ENCODE data around the gene KIZ. TPM values are rescaled to one million over a fixed set of nuclear protein-coding genes. Genes with fewer than 3 reads are reported as not detected.

KIZ gene
- total and polyA plus RNA-seq, 2 of the 4 experiments (the other 2 are of a cell fraction) = 9.9 to 14.0 TPM

DNA sequence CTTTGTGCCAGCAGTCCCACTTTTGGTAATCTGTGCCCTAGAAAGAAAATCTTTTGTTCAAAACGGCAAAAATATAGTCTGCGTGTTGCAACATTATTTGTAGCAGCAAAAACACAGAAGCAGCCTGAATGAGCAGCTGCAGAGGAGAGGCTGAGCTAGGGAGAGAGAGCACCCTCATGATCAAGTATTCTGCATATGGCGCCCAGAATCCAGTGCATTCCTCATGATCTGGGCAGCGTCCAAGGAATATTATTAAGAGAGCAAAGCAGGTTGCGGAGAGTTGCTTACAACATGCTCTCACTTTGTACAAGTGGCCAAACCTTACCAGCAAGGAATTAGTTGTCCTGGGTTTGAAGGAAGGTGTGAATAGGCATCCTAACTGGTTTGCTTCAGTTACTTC lies 25.9 kb downstream of the KIZ start:
- ChIA-PET POLR2A (ENCODE audit: unreplicated experiment) (no interaction called here), CTCF (no interaction called here)
- TF ChIP-seq FOS (IDR thresholded peaks at IDR 0.05; ENCODE audit: low read depth, low read length) = no peak
- no peak for TF ChIP-seq POLR2A (IDR thresholded peaks at IDR 0.05; ENCODE audit: low read depth, low read length)
- TF ChIP-seq, protein P1, sequence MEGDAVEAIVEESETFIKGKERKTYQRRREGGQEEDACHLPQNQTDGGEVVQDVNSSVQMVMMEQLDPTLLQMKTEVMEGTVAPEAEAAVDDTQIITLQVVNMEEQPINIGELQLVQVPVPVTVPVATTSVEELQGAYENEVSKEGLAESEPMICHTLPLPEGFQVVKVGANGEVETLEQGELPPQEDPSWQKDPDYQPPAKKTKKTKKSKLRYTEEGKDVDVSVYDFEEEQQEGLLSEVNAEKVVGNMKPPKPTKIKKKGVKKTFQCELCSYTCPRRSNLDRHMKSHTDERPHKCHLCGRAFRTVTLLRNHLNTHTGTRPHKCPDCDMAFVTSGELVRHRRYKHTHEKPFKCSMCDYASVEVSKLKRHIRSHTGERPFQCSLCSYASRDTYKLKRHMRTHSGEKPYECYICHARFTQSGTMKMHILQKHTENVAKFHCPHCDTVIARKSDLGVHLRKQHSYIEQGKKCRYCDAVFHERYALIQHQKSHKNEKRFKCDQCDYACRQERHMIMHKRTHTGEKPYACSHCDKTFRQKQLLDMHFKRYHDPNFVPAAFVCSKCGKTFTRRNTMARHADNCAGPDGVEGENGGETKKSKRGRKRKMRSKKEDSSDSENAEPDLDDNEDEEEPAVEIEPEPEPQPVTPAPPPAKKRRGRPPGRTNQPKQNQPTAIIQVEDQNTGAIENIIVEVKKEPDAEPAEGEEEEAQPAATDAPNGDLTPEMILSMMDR (conservative IDR thresholded peaks at IDR 0.05; ENCODE audit: low read depth, low read length) = no peak
- no peak for TF ChIP-seq RAD21 (IDR thresholded peaks at IDR 0.05; ENCODE audit: low read length)
- TF ChIP-seq MAZ (IDR thresholded peaks at IDR 0.05; ENCODE audit: borderline replicate concordance, low read depth, low read length) = no peak
- no peak for TF ChIP-seq CEBPB (IDR thresholded peaks at IDR 0.05; ENCODE audit: low read depth, low read length)
- TF ChIP-seq, protein P2, sequence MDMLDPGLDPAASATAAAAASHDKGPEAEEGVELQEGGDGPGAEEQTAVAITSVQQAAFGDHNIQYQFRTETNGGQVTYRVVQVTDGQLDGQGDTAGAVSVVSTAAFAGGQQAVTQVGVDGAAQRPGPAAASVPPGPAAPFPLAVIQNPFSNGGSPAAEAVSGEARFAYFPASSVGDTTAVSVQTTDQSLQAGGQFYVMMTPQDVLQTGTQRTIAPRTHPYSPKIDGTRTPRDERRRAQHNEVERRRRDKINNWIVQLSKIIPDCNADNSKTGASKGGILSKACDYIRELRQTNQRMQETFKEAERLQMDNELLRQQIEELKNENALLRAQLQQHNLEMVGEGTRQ (IDR thresholded peaks at IDR 0.05; ENCODE audit: low read depth, low read length) = no peak
- TF ChIP-seq MXI1 (IDR thresholded peaks at IDR 0.05; ENCODE audit: borderline replicate concordance, low read depth, low read length) = no peak
- TF ChIP-seq BHLHE40 (IDR thresholded peaks at IDR 0.05; ENCODE audit: low read depth, low read length) = no peak
- TF ChIP-seq SMC3 (IDR thresholded peaks at IDR 0.05; ENCODE audit: low read depth, low read length) = no peak
- TF ChIP-seq NFE2L2 (IDR thresholded peaks at IDR 0.05; ENCODE audit: low read depth, low read length) = no peak
- TF ChIP-seq MAFK (IDR thresholded peaks at IDR 0.05; ENCODE audit: low read depth, low read length) = no peak
- no peak for TF ChIP-seq RFX5 (IDR thresholded peaks at IDR 0.05; ENCODE audit: low read depth, low read length)
- TF ChIP-seq RCOR1 (IDR thresholded peaks at IDR 0.05; ENCODE audit: insufficient replicate concordance, low read length) = no peak
- TF ChIP-seq, protein P3, sequence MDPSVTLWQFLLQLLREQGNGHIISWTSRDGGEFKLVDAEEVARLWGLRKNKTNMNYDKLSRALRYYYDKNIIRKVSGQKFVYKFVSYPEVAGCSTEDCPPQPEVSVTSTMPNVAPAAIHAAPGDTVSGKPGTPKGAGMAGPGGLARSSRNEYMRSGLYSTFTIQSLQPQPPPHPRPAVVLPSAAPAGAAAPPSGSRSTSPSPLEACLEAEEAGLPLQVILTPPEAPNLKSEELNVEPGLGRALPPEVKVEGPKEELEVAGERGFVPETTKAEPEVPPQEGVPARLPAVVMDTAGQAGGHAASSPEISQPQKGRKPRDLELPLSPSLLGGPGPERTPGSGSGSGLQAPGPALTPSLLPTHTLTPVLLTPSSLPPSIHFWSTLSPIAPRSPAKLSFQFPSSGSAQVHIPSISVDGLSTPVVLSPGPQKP (IDR thresholded peaks at IDR 0.05; ENCODE audit: borderline replicate concordance, low read depth, low read length) = no peak
- no peak for TF ChIP-seq CHD1 (IDR thresholded peaks at IDR 0.05; ENCODE audit: low read depth, low read length)
- H3K4me3 ChIP-seq (ENCODE audit: insufficient read depth, low read depth, low read length) = no peak overlapping the region
- no peak overlapping the region for H3K23ac ChIP-seq (ENCODE audit: low read depth, low read length)
- no peaks in the 10 kb centered on the region for H3K9me3 ChIP-seq (ENCODE audit: control insufficient read depth, insufficient read depth, low read length)
- no peak overlapping the region for H3K27ac ChIP-seq (ENCODE audit: insufficient read depth, low read length)
- H2BK120ac ChIP-seq (ENCODE audit: low read depth, low read length) = no peak overlapping the region
- no peak overlapping the region for H2BK20ac ChIP-seq (ENCODE audit: low read depth, low read length)
- peaks cover under 1% of the 10 kb centered on the region; the same call in 1 of the 2 replicates for H3K4me1 ChIP-seq (ENCODE audit: control insufficient read depth, insufficient read depth, low read length)
- intact Hi-C loops (cut with micrococcal nuclease) (no loop called here), dilution Hi-C loops (cut with HindIII; ENCODE audit: low sequenced_read_pairs, unreplicated experiment) (no loop called here), in situ Hi-C loops (cut with MboI; ENCODE audit: low sequenced_read_pairs) (no loop called here)
- no peak overlapping the region for H3K14ac ChIP-seq (replicated peaks; ENCODE audit: low read depth, low read length)
- no peak overlapping the region for H3K56ac ChIP-seq (ENCODE audit: extremely low read depth, insufficient read depth, low read length)
- 0 out of 2 replicates have a peak, but pooled peaks cover 3% of the 10 kb centered on the region for H3K9me1 ChIP-seq (ENCODE audit: insufficient read depth, low read length)
- no peak for ATAC-seq (ENCODE audit: low read depth)
- H4K5ac ChIP-seq (ENCODE audit: low read depth, low read length) = no peak overlapping the region
- H4K8ac ChIP-seq (ENCODE audit: low read depth in 2 of 2, low read length in 2 of 2) = no peak overlapping the region
- no peak overlapping the region for H3K9ac ChIP-seq (ENCODE audit: low read depth, low read length)
- peaks cover 2% of the 10 kb centered on the region; the same call in 1 of the 2 replicates for H3K36me3 ChIP-seq (ENCODE audit: control insufficient read depth, insufficient read depth, low read length)
- no peak overlapping the region for H3K4me2 ChIP-seq (ENCODE audit: low read depth, low read length)
- 100% methylated on average over 2 of the region's 5 CpGs; no CpG with 5 or more reads in 1 of the 2 experiments for WGBS, 2 experiments (ENCODE audit: extremely low coverage in 2 of 2, insufficient read length in 1 of 2)
- no TSS peak for BruUV-seq (replicated peaks)
- H4K20me1 ChIP-seq (ENCODE audit: insufficient read depth, low read length) = no peaks in the 10 kb centered on the region; the same call in 1 of the 2 replicates
- no peak overlapping the region for H2AK5ac ChIP-seq (ENCODE audit: low read depth, low read length)
- H2BK5ac ChIP-seq (ENCODE audit: low read depth, low read length, poor library complexity, severe bottlenecking) = no peak overlapping the region
- H2BK15ac ChIP-seq (ENCODE audit: low read depth, low read length) = no peak overlapping the region
- H4K91ac ChIP-seq (ENCODE audit: insufficient read depth, low read depth, low read length) = no peak overlapping the region
- no peak for DNase-seq
- no peaks in the 10 kb centered on the region for H3K27me3 ChIP-seq (ENCODE audit: control insufficient read depth, insufficient read depth, low read length)
- no peaks in the 10 kb centered on the region for H3K79me1 ChIP-seq (ENCODE audit: low read depth in 1 of 2, low read length in 2 of 2)
- H3K18ac ChIP-seq (ENCODE audit: low read depth, low read length) = no peak overlapping the region
- no peak overlapping the region for H2AFZ ChIP-seq (replicated peaks; ENCODE audit: low read length, poor library complexity)
- no peak overlapping the region for H2AK9ac ChIP-seq (replicated peaks; ENCODE audit: low read depth, low read length, poor library complexity)
- no peak overlapping the region for H3K4ac ChIP-seq (ENCODE audit: low read depth, low read length)

All from IMR-90 (cell line).